NB4 (cell line): Measurements from ENCODE around the gene AGAP1.

Source experiments
- DNase-seq: peaks from one replicate; pipeline ENCODE4 v3.0.0; 2010; ENCODE audit warnings: low read depth
- H3K4me3 ChIP-seq: one replicate; pipeline ENCODE4 v1.5.1; 2011; ENCODE audit warnings: mild to moderate bottlenecking, low read depth, low read length, moderate library complexity
- MYC ChIP-seq: IDR thresholded peaks from 2 replicates; pipeline ENCODE4 v1.6.1; 2011; ENCODE audit warnings: low read depth, low read length
- POLR2A ChIP-seq: IDR thresholded peaks from 2 replicates; pipeline ENCODE4 v1.6.1; 2011; ENCODE audit warnings: mild to moderate bottlenecking; ENCODE audit not compliant: insufficient read length; ENCODE audit errors: extremely low read depth
- TF ChIP-seq, protein P1 (sequence below): IDR thresholded peaks from 2 replicates; pipeline ENCODE4 v1.6.1; 2011; ENCODE audit warnings: low read depth, low read length
- TF ChIP-seq, protein P2 (sequence below): IDR thresholded peaks from one replicate; pipeline ENCODE4 v1.5.1; 2012; ENCODE audit warnings: low read depth, low read length

AGAP1 gene

GRCh38 chr2:235479604-235480003 lies 14.2 kb upstream of the AGAP1 start:
- DNase-seq = no peak
- TF ChIP-seq POLR2A (no peak), MYC (no peak)
- TF ChIP-seq, protein P1, sequence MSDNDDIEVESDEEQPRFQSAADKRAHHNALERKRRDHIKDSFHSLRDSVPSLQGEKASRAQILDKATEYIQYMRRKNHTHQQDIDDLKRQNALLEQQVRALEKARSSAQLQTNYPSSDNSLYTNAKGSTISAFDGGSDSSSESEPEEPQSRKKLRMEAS = no peak
- TF ChIP-seq, protein P2, sequence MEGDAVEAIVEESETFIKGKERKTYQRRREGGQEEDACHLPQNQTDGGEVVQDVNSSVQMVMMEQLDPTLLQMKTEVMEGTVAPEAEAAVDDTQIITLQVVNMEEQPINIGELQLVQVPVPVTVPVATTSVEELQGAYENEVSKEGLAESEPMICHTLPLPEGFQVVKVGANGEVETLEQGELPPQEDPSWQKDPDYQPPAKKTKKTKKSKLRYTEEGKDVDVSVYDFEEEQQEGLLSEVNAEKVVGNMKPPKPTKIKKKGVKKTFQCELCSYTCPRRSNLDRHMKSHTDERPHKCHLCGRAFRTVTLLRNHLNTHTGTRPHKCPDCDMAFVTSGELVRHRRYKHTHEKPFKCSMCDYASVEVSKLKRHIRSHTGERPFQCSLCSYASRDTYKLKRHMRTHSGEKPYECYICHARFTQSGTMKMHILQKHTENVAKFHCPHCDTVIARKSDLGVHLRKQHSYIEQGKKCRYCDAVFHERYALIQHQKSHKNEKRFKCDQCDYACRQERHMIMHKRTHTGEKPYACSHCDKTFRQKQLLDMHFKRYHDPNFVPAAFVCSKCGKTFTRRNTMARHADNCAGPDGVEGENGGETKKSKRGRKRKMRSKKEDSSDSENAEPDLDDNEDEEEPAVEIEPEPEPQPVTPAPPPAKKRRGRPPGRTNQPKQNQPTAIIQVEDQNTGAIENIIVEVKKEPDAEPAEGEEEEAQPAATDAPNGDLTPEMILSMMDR = no peak

DNA sequence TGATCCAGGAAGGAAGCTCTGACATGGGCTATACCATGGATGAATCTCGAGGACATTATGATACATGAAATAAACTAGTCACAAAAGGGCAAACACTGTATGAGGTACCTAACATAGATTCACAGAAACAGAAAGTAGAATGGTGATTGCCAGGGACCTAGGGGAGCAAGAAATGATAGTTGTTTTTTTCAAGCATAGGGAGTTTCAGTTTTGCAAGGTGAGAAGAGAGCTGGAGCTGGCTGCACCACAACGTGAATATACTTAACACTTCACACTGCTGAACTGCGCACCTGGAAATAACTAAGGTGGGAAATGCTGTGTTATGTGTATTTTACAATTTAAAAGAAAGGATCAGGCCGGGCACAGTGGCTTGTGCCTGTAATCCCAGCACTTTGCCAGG lies 13.2 kb upstream of the AGAP1 start:
- DNase-seq = no peak
- no peak overlapping the region for H3K4me3 ChIP-seq
- TF ChIP-seq POLR2A = no peak
- TF ChIP-seq, protein P2 = no peak
- no peak for TF ChIP-seq MYC
- TF ChIP-seq, protein P1 = no peak

More at GRCh38 chr2:235479604-235480003, 14.2 kb upstream of the AGAP1 start:
- no peak overlapping the region for H3K4me3 ChIP-seq

DNA sequence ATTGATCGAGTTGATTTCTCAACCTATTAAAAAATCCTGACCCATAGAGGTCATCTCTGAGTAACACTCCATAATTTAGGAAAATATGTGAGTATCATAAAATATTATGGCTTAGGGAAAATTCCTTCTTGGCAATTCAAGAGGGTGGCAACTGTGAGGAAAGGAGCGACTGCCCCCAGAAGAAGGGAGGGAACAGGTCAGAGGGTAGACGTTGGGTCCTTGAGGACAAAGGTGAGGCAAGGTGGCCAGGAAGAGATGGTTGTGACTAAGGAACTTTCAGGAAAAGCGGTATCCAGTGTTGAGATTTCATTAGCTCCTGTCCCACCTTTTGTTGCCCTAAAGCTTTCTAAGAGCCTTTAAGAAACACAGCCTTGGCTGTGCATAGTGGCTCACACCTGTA lies 10.5 kb upstream of the AGAP1 start:
- DNase-seq = no peak
- TF ChIP-seq, protein P2 = no peak
- no peak for TF ChIP-seq MYC
- TF ChIP-seq, protein P1 = no peak
- no peak for TF ChIP-seq POLR2A
- no peak overlapping the region for H3K4me3 ChIP-seq

DNA sequence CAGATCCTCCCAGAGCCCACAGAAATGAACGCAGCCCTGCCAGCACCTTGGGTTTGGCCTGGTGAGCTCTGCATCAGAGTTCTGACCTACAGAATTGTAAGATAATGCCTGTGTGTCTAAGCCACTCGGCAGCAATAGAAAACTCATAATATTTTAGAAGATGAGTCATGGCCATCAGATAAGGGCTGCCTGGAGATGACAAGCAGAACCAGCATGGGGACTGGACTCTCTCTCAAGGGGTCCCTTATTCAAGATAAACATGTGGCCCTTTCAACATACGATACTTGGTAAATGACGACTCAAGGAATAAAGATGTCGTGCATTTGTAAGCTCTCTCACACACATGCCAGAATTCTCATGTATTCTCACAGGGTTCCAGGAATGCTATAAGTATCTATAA lies 8.5 kb upstream of the AGAP1 start:
- no peak for DNase-seq
- TF ChIP-seq, protein P2 = no peak
- TF ChIP-seq, protein P1 = no peak
- H3K4me3 ChIP-seq = no peak overlapping the region

GRCh38 chr2:235486729-235487128 lies 7.1 kb upstream of the AGAP1 start:
- no peak for DNase-seq
- TF ChIP-seq, protein P2 = no peak
- no peak for TF ChIP-seq POLR2A
- TF ChIP-seq, protein P1 = no peak
- no peak for TF ChIP-seq MYC

DNA sequence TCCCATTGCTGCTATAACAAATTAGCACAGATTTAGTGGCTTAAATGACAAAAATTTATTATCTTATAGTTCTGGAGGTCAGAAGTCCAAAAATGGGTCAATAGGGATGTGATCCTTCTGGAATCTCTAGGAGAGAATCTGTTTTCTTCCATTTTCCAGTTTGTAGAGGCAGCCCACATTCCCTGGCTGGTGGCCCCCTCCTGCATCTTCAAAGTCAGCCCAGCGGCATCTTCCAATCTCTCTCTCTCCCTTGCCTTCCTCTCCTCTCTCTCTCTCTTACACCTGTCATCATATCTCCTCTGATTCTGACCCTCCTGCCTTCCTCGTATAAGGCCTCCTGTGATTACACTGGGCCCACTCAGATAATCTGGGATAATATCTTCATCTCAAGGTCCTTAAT lies 3.9 kb upstream of the AGAP1 start:
- no peak overlapping the region for H3K4me3 ChIP-seq
- no peak for DNase-seq
- TF ChIP-seq POLR2A = no peak
- no peak for TF ChIP-seq MYC
- TF ChIP-seq, protein P2 = no peak
- TF ChIP-seq, protein P1 = no peak

More at GRCh38 chr2:235486729-235487128, 7.1 kb upstream of the AGAP1 start:
- no peak overlapping the region for H3K4me3 ChIP-seq
